GM12801 (cell line): ENCODE results near the gene MARCHF10.

ENCODE experiments used
- CTCF ChIP-seq: IDR thresholded peaks from one replicate; pipeline ENCODE4 v1.5.1; 2011; ENCODE audit warnings: control low read depth; ENCODE audit not compliant: insufficient read length; ENCODE audit errors: extremely low read depth

MARCHF10 gene

GRCh38 chr17:62657145-62657665 is 150.9 kb downstream of the MARCHF10 start:
- TF ChIP-seq CTCF = no peak

- TF ChIP-seq CTCF = no peak
These were observed 151.7 kb downstream of the MARCHF10 start for GRCh38 chr17:62656446-62656845.

GRCh38 chr17:62655656-62656055 is 152.5 kb downstream of the MARCHF10 start:
- no peak for TF ChIP-seq CTCF

- TF ChIP-seq CTCF = no peak
These were observed 154.0 kb downstream of the MARCHF10 start for GRCh38 chr17:62653826-62654761.

- TF ChIP-seq CTCF = no peak
These were observed 154.9 kb downstream of the MARCHF10 start for GRCh38 chr17:62653002-62653825.

GRCh38 chr17:62652251-62653001 is 155.7 kb downstream of the MARCHF10 start:
- no peak for TF ChIP-seq CTCF
